BE2C (cell line): ENCODE results near the gene SACS.

Experiments used
- DNase-seq: peaks from one replicate; pipeline ENCODE4 v3.0.0-alpha.2; 2020
- H3K27me3 ChIP-seq: fragments of 250-450 bp; sonication (Bioruptor Pico); 2 replicates; pipeline ENCODE4 v1.5.1; 2020; ENCODE audit warnings: mild to moderate bottlenecking
- H3K36me3 ChIP-seq: fragments of 250-450 bp; sonication (Bioruptor Pico); 2 replicates; pipeline ENCODE4 v1.5.1; 2020; ENCODE audit warnings: mild to moderate bottlenecking
- H3K4me1 ChIP-seq: fragments of 250-450 bp; sonication (Bioruptor Pico); 2 replicates; pipeline ENCODE4 v1.5.1; 2020
- H3K4me3 ChIP-seq: 2 replicates; pipeline ENCODE4 v1.5.1; 2011; ENCODE audit warnings: low read depth, low read length
- H3K9me3 ChIP-seq: fragments of 250-450 bp; sonication (Bioruptor Pico); 2 replicates; pipeline ENCODE4 v1.5.1; 2020
- CTCF ChIP-seq: IDR thresholded peaks from 2 replicates; pipeline ENCODE4 v1.5.1; 2012; ENCODE audit warnings: mild to moderate bottlenecking, low read depth, low read length

The SACS gene

GRCh38 chr13:23289917-23290357 is 143.6 kb downstream of the SACS start:
- Histone ChIP-seq H3K4me1 (no peaks in the 10 kb centered on the region; the same call in 1 of the 2 replicates), H3K4me3 (no peak overlapping the region), H3K36me3 (no peaks in the 10 kb centered on the region), H3K27me3 (no peaks in the 10 kb centered on the region), H3K9me3 (no peaks in the 10 kb centered on the region)
- DNase-seq, result peak; percentile 16
- TF ChIP-seq CTCF, result no peak

GRCh38 chr13:23288995-23289394 is 144.5 kb downstream of the SACS start:
- no peaks in the 10 kb centered on the region for H3K36me3 ChIP-seq
- H3K4me1 ChIP-seq, result no peaks in the 10 kb centered on the region; the same call in 1 of the 2 replicates
- H3K27me3 ChIP-seq, result no peaks in the 10 kb centered on the region
- H3K4me3 ChIP-seq, result no peak overlapping the region
- no peak for DNase-seq
- no peak for TF ChIP-seq CTCF
- no peaks in the 10 kb centered on the region for H3K9me3 ChIP-seq

- no peak overlapping the region for H3K4me3 ChIP-seq
- no peaks in the 10 kb centered on the region for H3K27me3 ChIP-seq
- TF ChIP-seq CTCF, result no peak
- H3K9me3 ChIP-seq, result no peaks in the 10 kb centered on the region
- DNase-seq, result no peak
- H3K4me1 ChIP-seq, result no peaks in the 10 kb centered on the region; the same call in 1 of the 2 replicates
- no peaks in the 10 kb centered on the region for H3K36me3 ChIP-seq
Observed at GRCh38 chr13:23288564-23288963, 144.9 kb downstream of the SACS start.

GRCh38 chr13:23279321-23279720 is 154.2 kb downstream of the SACS start:
- Histone ChIP-seq H3K4me1 (no peaks in the 10 kb centered on the region), H3K36me3 (no peaks in the 10 kb centered on the region), H3K4me3 (no peak overlapping the region), H3K9me3 (no peaks in the 10 kb centered on the region), H3K27me3 (no peaks in the 10 kb centered on the region; the same call in 1 of the 2 replicates)
- TF ChIP-seq CTCF, result no peak
- no peak for DNase-seq
